Lower leg skin (tissue), 3 donors: Measurements from ENCODE around the gene OR11A1.

Experiments used
- CTCF ChIP-seq, 3 donors: fragments of 450-650 bp; IDR thresholded peaks; one replicate each; pipeline ENCODE4 v1.5.1; 2016; ENCODE audit warnings: antibody characterized with exemption in 3 of 3, mild to moderate bottlenecking in 3 of 3, moderate library complexity in 2 of 3
- POLR2A ChIP-seq, 2 donors: fragments of 450-650 bp; IDR thresholded peaks; one replicate each; pipeline ENCODE4 v1.6.1; 2016 to 2017; ENCODE audit warnings: antibody characterized with exemption in 2 of 2, mild to moderate bottlenecking in 1 of 2, moderate library complexity in 1 of 2

DNA sequence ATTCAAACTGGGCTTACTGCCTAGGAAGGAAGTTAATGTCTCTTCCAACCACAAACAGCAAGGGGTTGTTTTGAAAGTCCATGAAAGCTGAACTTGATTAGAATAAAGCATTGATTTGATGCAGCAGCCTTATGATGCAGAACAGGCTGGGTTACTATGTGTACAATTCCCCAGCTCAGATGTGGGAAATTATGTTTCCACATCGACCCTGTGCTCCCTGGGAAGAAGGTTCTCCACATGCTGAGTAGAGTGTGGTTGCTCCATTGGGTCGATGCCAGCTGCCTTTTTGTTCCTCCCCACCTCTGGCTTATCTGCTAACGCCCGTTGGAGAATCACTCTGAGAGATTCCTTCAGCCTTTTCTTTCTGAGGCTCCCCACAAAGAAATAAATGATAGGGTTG, 29.7 kb upstream of the OR11A1 start:
- TF ChIP-seq CTCF (IDR thresholded peaks at IDR 0.05) (no peak), POLR2A (IDR thresholded peaks at IDR 0.05) (no peak)
